Esophagus muscularis mucosa (tissue), 4 donors: ENCODE results near the gene IGFBP1.

Source experiments
- CTCF ChIP-seq, 3 experiments: fragments of 200-600 bp in 2 of 3; fragments of 450-650 bp in 1 of 3; sonication (generic) in 2 of 3; IDR thresholded peaks; one replicate each; pipeline ENCODE4 v1.5.1; 2017 to 2019; ENCODE audit warnings: antibody characterized with exemption in 3 of 3, mild to moderate bottlenecking in 2 of 3, moderate library complexity in 1 of 3
- EP300 ChIP-seq: sonication (generic); formaldehyde crosslinking; IDR thresholded peaks from one replicate; pipeline ENCODE4 v1.6.1; 2017; ENCODE audit warnings: antibody characterized with exemption
- POLR2A ChIP-seq: fragments of 450-650 bp; IDR thresholded peaks from one replicate; pipeline ENCODE4 v1.6.1; 2017; ENCODE audit warnings: antibody characterized with exemption, moderate library complexity, mild to moderate bottlenecking, low read depth
- POLR2AphosphoS5 ChIP-seq, 2 donors: sonication (generic); formaldehyde crosslinking; IDR thresholded peaks; one replicate each; pipeline ENCODE4 v1.6.1; 2017; ENCODE audit warnings: antibody characterized with exemption in 2 of 2

- no peak for TF ChIP-seq CTCF (IDR thresholded peaks at IDR 0.05)
- no peak for TF ChIP-seq POLR2A
- TF ChIP-seq POLR2AphosphoS5 (IDR thresholded peaks at IDR 0.05), result no peak
- no peak for TF ChIP-seq EP300
Measured at GRCh38 chr7:45898222-45898621, 9.9 kb downstream of the IGFBP1 start.
